ENCODE data around the gene MYF6.

MYF6 gene

DNA sequence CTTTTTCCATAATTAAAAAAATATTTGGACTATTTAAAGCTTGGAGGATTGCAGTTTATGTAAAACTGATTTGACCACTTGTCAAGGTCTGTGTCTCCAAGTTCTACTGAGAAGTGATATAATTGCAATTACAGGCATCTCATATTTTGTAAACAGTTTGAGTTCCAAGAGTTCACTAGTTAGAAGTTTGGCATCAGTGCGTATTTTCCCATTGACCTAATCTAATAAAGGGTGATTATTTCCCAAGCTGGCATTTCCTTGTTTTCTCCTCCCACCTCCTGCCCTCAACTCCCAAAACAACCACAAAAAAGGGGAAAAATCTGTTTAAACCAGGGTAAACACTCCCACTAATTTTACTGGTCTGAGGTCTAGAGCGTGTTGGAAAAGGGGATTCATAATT lies 3.0 kb upstream of the MYF6 start:
- no peak overlapping the region for H3K4me3 ChIP-seq (ENCODE audit: low read depth, low read length)

DNA sequence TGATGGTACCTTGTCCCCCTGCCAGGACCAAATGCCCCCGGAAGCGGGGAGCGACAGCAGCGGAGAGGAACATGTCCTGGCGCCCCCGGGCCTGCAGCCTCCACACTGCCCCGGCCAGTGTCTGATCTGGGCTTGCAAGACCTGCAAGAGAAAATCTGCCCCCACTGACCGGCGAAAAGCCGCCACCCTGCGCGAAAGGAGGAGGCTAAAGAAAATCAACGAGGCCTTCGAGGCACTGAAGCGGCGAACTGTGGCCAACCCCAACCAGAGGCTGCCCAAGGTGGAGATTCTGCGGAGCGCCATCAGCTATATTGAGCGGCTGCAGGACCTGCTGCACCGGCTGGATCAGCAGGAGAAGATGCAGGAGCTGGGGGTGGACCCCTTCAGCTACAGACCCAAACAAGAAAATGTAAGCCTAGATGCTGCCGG lies 410 bp downstream of the MYF6 start:
- no peak overlapping the region for H3K4me3 ChIP-seq (ENCODE audit: low read depth, low read length)

DNA sequence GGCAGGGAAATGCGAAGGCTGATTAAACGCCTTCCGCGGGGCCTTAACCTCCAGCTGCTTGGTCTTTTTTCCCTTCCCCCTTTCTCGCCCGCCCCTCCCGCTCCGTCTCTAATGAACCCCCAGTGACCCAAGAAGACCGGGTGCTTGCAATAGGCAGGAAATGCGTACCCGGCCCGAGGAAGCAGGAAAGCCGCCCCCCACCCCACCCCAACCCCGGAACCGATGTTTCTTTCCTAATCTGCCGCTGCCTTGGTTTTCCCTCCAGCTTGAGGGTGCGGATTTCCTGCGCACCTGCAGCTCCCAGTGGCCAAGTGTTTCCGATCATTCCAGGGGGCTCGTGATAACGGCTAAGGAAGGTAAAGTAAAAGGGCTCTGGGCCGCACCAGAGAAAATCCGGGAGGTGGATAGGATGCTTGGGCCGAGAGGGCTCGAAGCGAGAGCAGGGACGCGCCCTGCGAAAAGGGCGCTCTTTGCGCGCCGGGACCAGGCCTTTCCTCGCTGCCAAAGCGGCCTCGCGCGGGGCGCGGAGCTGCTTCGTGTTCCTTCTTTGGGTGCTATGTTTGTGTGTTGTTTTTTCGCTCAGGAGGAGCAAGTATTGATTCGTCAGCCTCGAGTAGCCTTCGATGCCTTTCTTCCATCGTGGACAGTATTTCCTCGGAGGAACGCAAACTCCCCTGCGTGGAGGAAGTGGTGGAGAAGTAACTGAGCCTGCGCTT lies 983 bp downstream of the MYF6 start:
- H3K4me3 ChIP-seq (ENCODE audit: low read depth, low read length): peak overlapping the region; percentile 13

DNA sequence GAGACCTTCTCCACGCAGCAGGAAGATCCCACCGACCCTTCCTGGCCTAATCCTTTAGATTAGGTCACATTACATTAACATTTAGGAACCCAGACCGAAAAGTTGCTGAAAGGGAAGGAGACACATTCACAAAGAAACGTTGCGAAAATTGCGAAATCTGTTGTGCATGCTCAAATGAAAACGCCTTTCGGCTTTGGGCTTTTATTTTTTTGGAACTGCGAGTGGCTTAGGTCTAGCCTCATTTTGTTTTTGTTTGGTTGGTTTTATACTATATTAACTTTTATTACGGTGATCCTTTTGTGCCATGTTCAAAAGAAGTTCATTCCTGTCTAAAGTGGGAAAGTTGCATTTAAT lies 1.5 kb downstream of the MYF6 start:
- peak overlapping the region; percentile 13 for H3K4me3 ChIP-seq (ENCODE audit: low read depth, low read length)

DNA sequence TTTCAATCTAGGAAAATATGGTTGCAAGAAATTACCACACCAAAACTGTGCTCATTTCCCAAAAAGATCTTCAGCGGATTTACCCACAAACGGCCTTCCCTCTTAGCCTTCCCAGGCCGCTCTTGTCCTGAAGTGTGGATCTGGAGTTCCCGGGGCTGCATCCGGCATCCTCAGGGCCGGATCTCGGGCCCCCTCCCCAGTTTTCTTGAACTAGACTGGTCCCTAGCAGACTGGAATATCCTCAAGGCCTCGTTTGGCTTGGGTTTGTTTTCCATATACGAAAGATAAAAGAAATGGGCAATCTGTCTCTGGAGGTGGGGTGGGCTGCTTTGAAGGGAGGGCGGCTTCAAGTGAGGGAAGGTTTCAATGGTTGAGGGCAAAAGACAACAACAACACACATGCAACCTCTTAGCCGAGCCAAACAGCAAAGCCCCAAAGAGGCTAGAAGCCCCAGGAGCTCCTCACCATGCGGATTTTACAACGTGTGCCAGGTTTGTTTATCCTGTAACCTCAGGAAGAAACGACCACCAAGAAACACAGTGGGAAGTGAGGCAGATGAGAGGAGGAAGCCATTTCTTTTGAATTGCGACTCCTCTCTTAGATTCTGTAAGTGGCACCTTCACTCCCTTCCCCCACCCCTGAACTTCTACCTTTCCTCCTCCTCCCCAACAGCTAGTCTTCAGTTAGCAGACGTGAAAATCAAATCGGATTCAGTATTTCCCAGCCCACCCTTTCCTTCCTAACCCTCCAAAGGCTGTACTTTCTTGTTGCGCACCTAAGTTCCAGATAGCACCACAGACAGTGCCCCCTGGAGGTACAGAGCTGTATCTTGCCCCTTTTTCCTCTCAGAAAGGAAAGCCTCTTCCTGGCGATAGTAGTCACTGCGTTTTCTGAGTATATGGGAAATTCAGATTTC lies 2.6 kb downstream of the MYF6 start:
- H3K4me3 ChIP-seq (ENCODE audit: low read depth, low read length): peak overlapping the region; percentile 28

DNA sequence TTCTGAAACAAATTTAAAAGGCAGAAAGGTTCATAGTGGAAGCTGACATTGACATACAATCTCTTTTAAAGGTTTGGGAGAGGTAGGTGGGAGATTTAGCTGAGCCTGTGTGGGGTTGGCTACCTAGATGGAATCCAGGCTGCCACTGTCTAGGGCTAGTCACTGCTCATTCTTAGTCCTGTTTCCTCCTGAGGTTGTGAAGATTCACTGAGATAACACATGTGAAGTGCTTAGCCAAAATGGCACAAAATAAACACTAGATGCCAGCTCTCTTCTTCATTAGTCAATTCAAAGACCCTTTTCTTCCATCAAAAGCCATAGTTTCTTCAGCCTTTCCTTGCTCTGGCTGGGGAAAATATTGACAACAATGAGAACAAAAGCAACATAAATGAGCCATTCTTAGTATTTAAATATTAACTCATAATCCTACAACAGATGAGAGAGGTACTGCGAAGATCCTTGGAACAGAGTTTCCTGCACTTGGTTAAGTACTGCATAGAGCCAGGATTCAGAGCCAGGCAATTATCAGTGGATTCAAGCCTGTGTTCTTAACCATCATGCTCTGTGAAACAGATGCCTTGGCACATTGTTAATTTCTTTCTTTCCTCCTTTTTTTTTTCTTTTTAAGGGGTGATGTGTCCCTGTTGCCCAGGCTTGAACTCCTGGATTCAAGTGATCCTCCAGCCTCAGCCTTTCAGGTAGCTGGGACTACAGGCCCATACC lies 3.5 kb downstream of the MYF6 start:
- H3K4me3 ChIP-seq (ENCODE audit: low read depth, low read length): no peak overlapping the region

DNA sequence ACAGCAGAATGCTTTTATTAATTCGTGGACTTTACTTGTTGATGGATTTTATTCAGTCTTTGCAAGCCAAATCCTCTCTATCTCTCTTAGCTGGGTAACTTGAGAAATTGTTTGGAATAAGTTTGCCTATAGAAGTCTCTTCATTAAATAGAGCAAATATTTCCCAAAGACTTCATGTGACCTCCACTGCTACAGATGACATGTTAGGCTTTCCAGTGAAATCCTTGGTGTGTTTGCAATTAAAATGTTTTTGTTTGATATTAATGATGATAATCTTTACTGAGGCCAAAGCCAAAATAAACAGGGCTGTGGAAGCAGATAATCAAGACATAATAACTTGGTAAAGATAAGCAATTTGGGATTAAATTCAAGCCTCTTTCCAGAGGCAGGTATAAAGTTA lies 4.4 kb downstream of the MYF6 start:
- no peak overlapping the region for H3K4me3 ChIP-seq (ENCODE audit: low read depth, low read length)

DNA sequence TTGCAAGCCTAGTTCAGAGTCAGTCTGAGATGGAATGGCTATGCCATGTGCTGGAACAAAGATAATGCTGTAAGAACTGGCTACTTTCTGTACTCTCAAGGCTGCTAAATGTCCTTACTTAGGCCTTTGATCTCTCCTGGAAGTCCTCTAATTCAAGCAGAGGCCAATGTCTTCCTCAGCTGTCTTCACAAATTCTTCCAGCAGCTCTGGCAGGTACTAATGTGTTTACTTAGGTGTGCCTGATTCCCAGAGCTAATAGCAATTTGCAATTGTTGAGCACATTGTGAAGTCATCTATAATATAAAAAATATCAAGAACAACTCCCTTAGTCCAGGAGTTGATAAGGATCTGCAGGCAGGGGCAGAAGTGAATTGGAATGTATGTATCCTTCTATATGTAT lies 5.4 kb downstream of the MYF6 start:
- no peak overlapping the region for H3K4me3 ChIP-seq (ENCODE audit: low read depth, low read length)

DNA sequence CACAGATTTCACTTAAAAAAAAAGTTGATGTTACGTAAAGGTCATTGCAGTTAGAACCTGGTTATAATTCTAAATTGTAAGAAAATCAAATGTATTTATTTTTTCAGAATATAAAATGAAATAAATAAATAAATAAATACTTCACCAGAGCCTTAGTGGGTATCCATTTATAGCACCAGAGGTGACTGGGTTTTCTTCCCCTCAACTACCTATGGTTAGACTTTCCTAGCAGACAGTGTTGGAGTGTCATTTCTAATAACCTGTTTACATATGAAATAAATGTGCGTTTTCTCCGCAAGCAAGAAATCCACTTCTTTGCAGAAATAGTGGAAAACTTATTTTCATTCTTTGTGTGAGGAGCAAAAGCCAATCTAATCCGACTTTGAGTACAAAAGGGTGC lies 6.0 kb downstream of the MYF6 start:
- no peak overlapping the region for H3K4me3 ChIP-seq (ENCODE audit: low read depth, low read length)

DNA sequence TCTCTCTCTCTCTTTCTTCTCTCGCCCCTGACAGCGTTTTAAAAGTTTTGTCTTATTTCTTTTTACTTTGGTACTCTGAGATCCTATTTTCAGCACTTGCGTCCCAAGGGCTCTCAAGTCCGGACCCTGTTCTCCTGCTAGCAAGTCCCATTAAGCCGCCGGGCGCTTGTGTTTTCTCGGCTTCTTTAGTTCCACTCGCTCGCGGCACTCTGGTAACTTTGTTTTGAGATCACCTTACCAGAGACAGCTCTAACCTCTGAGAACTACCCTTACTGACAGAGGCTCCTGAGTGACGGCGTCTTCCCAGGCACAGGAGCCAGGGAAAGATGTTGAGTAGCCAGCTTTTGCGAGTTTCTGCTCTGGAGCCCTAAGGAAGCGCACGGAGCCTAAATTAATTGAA lies 6.6 kb downstream of the MYF6 start:
- no peak overlapping the region for H3K4me3 ChIP-seq (ENCODE audit: low read depth, low read length)

DNA sequence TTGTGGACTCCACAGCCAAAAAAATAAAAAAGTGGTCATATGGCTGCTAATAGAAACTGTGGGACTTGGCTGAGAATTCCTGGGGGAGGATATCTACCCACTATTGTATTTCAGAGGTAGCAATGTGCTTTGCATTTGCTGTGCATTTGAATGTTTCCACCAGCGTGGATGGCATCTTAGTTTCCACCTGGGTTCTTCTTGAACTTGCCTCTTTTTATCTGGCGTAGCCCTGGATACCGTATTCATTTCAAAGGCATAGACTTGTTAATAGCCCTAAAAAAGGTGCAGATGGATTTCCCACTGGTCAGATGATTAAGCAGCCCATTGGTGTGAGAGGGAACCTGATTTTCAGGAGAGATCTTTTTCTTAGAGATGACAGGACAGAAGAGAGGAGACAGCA lies 7.4 kb downstream of the MYF6 start:
- H3K4me3 ChIP-seq (ENCODE audit: low read depth, low read length): no peak overlapping the region

DNA sequence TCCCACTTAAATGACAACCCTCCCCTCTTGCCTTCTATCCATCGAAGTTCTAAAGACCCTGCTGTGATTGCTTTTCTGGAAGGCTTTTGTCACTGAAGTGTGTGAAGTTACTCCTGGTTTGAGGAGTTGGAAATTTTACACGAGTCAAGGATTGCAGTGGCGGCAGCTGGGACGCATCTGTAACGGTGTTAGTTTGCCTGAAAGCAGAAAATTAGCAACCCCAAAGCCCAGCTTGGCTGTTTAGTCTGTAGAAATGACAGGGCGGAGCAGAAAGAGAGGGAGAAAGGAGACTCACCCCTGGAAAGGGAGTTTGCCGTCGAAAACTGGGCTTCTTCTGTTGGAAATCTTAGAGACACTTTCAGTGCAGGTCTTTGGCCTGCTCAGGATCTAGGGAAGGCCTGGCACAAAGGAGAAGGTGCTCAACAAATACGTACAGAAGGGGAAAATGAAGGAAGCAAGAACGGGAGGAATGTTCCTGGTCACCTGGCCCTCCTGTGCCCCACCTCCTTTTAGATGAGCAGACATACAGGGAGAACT lies 8.3 kb downstream of the MYF6 start:
- no peak overlapping the region for H3K4me3 ChIP-seq (ENCODE audit: low read depth, low read length)

DNA sequence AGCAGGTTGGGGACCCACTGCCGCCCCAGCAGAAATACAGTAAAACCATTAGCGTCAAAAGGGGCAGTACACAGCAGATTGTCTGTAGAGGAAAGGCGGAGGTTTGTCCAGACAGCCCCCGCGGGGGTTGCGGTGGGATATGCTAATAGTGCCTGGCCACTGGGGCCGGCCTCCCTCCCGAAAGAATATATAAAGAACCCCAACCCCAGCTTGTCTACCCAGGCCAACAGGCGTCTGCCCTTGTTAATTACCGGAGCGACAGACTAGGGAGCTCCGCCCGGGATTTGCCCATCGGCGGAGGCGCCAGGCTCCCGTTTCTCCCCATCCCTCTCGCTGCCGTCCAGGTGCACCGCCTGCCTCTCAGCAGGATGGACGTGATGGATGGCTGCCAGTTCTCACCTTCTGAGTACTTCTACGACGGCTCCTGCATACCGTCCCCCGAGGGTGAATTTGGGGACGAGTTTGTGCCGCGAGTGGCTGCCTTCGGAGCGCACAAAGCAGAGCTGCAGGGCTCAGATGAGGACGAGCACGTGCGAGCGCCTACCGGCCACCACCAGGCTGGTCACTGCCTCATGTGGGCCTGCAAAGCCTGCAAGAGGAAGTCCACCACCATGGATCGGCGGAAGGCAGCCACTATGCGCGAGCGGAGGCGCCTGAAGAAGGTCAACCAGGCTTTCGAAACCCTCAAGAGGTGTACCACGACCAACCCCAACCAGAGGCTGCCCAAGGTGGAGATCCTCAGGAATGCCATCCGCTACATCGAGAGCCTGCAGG lies 9.4 kb downstream of the MYF6 start, which contains the start of gene MYF5:
Gene MYF5, plus strand, starts transcription at position 217 of the 774 bp plus-strand sequence. Its CDS starts 152 bp downstream, at position 369.
- no peak within 1 kb of the TSS for H3K4me3 ChIP-seq (ENCODE audit: low read depth, low read length)

DNA sequence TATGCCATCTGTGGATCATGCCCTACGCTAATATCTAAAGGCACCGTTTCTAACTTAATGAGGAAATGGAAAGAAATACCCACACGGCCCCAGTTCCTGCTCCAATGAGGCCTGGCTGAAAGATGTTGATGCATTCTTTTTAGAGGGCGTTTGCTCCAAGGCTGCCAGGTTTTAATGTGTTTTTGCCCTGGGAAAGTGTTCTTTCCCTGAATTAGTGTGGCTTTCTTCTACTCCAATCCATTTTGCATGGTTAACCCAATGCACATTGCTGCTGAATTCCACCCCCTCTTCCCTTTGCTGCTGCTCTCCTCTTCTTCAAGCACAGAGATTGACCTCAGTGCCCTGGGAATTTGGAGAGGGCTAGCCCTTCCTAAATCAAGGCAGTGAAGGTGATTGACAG lies 10.4 kb downstream of the MYF6 start:
- no peak overlapping the region for H3K4me3 ChIP-seq (ENCODE audit: low read depth, low read length)

DNA sequence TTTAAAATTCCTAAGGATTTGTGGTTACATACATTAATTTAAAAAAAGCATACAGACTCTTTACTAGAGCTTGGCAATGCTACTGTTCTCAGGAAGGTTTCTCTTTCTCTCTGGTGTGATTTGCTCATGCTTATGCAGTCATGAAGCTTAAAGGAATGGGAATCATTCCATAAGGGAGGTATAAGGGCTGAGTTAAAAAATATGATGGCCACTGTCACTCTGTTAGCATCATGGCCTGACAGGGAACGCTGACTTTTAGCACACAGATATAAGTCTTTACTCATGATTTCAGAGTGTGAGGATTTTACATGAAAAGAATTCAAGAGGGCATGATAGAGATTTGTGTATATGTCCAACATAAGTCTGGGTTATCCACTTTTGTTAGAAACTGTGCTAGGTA lies 13.1 kb downstream of the MYF6 start:
- no peak overlapping the region for H3K4me3 ChIP-seq (ENCODE audit: low read depth, low read length)

DNA sequence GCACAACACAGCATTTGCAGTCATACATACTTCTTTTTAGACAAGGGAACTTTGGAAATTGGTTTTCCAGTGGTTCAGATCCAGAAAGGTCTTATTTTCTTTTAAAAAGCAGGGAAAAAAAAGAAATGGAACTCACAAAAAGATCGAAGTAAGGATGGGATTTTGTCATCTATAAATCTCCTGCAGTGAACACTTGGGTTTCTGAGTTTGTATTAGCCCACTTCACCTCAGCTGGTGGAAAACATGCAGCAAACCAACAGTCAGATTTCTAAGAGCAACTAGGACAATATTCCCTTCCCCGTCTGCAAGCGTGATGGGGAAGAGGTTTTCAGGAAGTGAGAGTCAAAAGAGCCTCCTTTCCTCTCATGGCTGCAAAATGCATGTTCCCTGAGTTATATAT lies 13.9 kb downstream of the MYF6 start:
- no peak overlapping the region for H3K4me3 ChIP-seq (ENCODE audit: low read depth, low read length)

DNA sequence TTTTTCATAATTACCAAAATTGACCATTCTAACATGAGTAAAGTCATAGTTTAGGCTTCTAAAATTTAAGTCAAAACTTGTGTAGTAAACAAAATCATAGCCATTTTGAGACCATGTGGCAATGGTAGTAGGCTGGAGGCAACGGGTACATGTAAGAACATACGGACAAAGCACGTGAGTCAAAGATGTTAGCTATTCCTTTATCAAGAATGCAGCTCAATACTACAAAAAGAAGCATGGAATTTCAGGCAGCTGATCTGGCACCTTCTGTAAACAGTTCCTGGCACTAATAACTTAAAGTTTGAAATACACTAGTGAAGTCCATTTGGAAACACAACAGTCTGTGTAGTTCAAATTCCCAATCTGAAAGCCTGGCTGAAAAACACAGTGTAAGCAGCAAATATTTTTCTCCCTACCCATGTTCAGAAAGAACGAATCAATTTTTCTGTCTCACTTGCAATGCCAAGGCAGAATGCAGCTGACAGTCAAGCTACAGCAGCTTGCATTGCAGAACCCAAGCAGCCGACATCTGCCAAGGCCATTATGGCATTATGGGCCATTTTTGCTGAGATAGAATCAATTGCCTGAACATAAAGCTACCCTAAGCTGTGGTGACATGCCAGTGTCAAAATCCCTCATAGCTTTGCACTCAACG lies 38.5 kb downstream of the MYF6 start:
- H3K4me3 ChIP-seq (ENCODE audit: low read depth, low read length): no peak overlapping the region

DNA sequence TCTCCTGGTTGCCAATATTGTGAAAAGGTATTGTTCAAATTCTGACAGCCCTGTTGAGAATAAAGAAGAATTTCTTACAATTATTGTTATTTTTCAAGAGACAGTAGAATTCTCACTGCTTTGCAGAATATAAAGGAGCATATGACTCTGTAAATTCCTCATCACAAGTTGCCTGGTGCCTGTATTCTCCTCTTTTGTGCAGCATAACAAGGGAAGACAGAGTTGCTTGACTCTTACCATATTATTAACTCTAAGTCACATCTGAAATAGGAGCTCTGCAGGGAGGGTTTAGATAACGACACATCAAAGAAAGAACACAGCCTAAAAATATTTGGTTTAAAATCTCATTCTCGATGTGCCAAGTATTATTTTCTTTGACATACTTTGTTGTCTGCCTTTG lies 40.4 kb downstream of the MYF6 start:
- H3K4me3 ChIP-seq (ENCODE audit: low read depth, low read length): no peak overlapping the region

DNA sequence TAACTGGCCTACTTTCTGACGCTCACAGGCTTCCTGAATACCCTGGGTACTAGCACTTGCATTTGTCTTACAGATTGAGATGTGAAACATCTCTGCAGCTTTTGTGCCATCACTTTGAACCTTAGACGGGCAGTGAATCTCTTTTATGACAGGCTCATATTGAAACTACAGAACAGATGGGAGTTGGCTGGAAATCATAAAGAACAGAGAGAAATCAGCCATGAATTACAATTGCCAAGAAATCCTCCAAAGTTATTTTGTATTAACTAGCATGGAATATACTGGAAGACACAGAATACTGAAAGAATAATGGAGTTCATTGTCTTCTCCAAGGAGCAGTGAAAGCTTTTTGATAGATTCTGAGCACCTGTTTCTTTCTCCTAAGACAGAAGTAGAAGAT lies 42.0 kb downstream of the MYF6 start:
- H3K4me3 ChIP-seq (ENCODE audit: low read depth, low read length): no peak overlapping the region

DNA sequence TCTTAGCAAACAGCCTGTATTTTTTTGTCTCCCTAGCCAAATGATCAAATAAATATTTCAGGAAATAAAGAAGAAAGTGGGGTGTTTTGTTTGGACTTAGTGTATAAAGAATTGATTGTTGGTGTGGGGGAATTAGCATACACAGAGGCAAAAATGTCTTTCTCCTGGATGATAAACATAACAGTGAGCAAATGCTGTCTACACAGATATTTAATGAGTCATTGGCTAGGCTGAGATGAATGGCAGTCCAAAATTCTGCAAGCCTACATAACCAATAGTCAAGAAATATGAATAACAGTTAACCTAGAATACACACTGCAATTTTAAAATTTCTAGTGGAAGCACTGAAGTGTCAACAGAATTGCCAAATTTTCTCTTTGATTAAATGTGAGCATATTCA lies 45.0 kb downstream of the MYF6 start:
- H3K4me3 ChIP-seq (ENCODE audit: low read depth, low read length): no peak overlapping the region

Measured in iPS-11a (cell line).